H4 (cell line): ENCODE results near the gene NEK11. TPM values are rescaled to one million over a fixed set of nuclear protein-coding genes. Genes with fewer than 3 reads are reported as not detected.

Experiments
- DNase-seq: peaks from one replicate; pipeline ENCODE4 v3.0.0-alpha.2; 2015; ENCODE audit warnings: low spot score
- total RNA-seq: library from RNA; depleted of rRNA; stranded (reverse); fragments of >200 nt; shearing (Covaris generic); gene quantifications from 2 replicates; pipeline ENCODE4 v1.2.3, GENCODE V29; 2014

The NEK11 gene
- total RNA-seq, 1 experiment from 2014 or later, result 3.0 TPM

DNA sequence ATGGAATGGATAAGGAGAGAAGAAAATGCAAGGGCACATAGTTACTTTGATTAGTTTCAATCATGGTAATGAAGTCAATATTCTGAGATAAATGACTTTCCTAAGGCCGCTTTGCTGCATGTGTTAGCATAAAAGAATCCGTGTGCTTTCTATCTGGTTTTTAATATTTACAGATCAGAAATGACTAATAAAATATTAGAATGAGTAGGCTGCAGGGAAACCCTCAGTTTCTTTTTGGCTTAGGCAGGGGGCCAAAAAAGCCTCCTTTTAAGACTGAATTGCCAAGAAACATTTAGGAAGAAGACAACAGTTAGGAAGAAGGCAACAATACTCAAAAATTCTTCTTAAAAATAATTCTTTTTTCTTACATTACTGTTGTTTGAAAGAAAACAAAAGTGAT is 11.6 kb downstream of the NEK11 start:
- DNase-seq, result no peak

DNA sequence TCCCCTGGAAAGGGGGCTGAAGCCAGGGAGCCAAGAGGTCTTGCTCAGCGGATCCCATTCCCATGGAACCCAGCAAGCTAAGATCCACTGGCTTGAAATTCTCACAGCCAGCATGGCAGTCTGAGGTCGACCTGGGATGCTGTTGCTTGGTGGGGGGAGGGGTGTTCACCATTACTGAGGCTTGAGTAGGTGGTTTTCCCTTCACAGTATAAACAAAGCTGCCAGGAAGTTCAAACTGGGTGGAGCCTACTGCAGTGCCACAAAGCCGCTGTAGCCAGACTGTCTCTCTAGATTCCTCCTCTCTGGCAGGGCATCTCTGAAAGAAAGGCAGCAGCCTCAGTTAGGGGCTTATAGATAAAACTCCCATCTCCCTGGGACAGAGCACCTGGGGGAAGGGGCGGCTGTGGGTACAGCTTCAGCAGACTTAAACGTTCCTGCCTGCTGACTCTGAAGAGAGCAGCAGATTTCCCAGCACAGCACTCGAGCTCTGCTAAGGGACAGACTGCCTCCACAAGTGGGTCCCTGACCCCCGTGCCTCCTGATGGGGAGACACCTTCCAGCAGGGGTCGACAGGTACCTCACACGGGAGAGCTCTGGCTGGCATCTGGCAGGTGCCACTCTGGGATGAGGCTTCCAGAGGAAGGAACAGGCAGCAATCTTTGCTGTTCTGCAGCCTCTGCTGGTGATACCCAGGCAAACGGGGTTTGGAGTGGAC is 15.8 kb downstream of the NEK11 start:
- DNase-seq, result peak; percentile 66

DNA sequence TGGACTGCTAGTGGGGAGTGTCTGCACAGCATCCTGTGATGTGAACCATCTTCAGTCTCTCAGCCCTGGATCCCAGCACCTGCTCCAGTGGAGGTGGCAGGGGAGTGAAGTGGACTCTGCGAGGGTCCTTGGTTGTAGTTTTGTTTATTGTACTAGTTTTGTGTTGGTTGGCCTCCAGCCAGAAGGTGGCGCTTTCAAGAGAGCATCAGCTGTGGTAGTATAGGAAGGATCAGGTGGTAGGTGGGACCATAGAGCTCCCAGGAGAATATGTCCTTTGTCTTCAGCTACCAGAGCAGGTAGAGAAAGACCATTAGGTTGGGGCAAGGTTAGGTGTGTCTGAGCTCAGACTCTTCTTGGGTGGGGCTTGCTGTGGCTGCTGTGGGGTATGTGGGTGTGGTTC is 20.9 kb downstream of the NEK11 start:
- DNase-seq, result no peak

DNA sequence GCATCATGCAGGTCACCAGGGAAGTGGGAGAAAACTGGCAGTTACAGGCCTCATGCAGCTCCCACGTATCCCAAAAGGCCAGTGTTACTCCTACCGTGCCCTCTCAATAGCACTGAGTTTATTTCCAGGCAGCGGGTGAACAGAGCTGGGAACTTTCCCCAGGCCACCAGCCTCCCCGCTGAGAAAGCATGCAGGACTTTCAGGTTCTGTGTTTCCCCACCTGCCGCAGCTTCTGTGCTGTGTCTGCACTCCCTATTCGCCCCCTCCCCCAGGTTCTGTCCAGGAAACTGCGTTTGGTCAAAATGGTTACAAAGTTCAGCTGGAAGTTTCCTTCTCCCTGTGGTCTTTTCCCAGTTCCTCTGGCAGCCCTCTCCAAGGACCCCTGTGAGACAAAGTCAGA is 21.4 kb downstream of the NEK11 start:
- no peak for DNase-seq

GRCh38 chr3:131050001-131050400 is 23.3 kb downstream of the NEK11 start:
- DNase-seq, result no peak

DNA sequence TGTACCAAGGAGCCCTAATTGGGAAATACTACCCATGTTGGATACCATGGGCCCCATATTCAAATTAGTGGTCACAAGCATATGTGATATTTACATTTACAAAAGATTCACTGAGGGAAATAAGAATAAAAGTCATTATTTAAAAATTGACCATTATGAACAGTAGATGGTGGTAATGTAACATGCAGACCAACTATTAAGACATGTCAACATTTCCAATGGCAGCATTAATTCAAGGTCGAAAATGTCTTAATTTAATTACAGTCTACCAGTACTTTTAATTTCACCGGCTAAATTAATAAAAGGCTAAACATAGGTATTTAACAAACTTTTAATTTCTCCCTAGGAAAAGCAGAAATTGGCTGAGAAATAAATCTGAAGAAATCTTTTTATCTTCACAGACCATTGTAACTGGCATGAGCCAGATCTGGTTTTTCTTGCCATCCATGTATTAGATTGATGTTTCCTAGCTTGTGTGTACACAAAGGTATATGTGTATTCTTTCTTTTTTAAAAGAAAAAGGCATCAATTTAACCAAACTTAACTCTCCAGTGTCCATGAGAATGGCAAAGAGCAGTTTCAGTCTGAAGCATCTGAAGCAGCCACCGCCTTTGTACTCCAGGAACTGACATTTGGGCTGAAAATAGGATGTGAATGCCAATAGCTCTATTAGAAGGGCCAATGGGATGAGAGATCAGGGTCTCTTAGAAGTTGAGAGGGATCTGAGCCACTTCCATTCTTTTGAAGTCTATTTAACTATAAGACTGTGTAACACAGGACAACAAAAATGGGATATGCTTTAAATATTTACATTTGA is 26.6 kb downstream of the NEK11 start:
- DNase-seq, result no peak

- no peak for DNase-seq
These were observed 41.3 kb downstream of the NEK11 start for GRCh38 chr3:131067983-131068382.

GRCh38 chr3:131072099-131072559 is 45.5 kb downstream of the NEK11 start:
- peak; percentile 9 for DNase-seq

GRCh38 chr3:131072845-131073244 is 46.2 kb downstream of the NEK11 start:
- peak; percentile 18 for DNase-seq

- no peak for DNase-seq
These were observed 49.1 kb downstream of the NEK11 start for GRCh38 chr3:131075632-131076328.

- no peak for DNase-seq
These were observed 51.2 kb downstream of the NEK11 start for GRCh38 chr3:131077904-131078303.

GRCh38 chr3:131079086-131079485 is 52.4 kb downstream of the NEK11 start:
- DNase-seq, result no peak

DNA sequence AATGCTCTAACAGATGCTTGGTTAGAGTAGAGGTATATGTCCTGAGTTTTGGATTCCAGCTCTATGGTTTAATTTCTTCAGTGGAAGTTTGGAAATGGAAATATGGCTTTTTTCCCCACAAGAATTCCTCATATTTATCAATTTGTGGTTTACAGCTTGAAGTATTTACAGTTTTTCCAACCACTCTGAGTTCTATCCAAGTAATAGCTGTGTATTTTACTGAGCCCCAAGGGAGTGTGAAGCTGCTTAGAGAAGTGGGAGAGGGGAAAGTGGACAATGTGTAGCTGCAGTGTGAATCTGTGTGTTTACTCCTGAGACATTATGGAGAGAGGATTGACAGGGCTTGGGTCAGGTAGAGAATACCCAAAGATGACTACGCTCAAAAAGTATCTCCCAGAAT is 54.5 kb downstream of the NEK11 start:
- peak; percentile 10 for DNase-seq

DNA sequence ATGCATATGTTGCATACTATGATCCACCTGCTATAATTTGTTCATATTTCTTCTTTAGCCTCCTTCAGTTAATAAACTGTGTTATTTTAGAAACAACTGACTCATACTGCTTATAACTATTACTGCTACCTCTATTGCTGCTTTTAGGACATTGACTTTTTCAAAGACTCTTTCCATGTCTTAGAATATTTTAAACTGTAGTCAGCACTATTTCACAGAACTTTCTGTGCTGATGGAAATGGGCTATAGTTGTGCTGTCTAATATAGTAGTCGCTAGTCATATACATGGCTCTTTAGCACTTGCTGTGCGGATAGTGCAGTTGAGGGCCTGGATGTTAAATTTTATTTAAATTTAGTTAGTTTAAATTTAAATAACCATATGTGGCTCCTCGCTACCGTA is 55.6 kb downstream of the NEK11 start:
- no peak for DNase-seq

DNA sequence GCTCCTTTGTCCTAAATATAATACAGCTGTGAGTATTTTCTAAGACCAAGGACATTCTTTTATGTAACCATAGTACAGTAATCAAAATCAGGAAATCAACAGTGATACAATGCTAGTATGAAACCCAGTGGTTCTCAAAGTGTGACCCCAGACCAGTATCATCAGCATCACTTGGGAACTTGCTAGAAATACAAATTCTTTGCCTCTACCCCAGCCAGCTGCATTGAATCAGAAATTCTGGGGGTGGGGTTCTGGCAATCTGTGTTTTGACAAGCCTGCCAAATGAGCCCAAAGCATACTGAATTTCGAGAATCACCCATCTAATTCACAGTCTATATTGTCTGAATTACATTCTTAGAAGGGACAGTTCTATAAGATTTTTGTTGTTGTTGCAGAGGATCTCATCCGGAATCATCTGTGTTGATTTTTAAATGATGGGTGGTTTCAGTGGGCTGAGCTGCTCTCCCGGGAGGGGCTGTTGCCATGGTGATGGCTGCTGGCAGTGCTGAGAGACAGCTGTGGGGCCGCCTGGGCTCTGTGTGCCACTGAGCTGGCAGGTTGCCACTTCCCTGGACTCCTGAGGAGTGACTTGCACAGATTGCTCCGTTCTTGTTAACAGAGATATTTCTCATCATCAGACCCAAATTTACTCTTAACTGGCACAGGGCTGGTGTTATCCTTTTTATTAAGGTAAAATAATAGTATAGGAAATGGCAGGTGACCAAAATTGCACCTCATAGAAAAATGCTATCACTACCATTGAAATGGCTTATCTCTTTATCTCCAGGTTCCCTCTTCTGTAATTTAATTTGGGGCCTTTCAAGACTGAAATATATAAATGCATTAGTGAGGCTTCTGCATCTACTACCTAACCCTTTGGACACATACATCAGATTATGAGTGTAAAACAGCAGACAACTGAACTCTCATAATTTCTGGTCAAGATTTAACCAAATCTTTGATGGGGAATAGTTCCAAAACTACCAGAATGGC is 56.5 kb downstream of the NEK11 start:
- peak; percentile 73 for DNase-seq

GRCh38 chr3:131091768-131092167 is 65.1 kb downstream of the NEK11 start:
- DNase-seq, result peak; percentile 38

- DNase-seq, result no peak
These were observed 81.2 kb downstream of the NEK11 start for GRCh38 chr3:131107637-131108433.

GRCh38 chr3:131109156-131109555 is 82.5 kb downstream of the NEK11 start:
- no peak for DNase-seq

- DNase-seq, result peak; percentile 28
These were observed 83.4 kb downstream of the NEK11 start for GRCh38 chr3:131110087-131110486.

DNA sequence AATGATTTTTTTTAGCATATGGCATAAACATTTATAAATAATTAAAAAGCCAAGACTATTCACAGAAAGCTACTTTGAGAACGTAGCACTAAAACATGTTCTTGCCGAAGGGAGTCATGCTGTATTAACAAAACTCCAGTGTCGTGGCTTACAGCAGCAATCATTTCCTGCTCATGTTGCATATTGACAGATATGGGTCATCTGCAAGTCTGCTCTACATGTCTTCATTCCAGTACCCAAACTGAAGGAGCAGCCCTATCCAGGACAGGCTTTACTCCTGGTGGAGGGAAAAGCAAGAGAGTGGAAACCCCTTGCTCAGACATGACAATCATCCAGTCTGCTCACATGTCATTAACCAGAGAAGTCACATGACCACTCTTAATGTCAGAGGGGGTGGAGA is 87.6 kb downstream of the NEK11 start:
- DNase-seq, result no peak
